A549 (cell line): ENCODE data around the gene LHX4.

Experiments
- CBX8 ChIP-seq: fragments of 200-600 bp; sonication (generic); IDR thresholded peaks from 2 replicates; pipeline ENCODE4 v1.6.1; 2016
- EHMT2 ChIP-seq: fragments of 200-600 bp; sonication (generic); IDR thresholded peaks from 2 replicates; pipeline ENCODE4 v1.6.1; 2016; ENCODE audit warnings: antibody characterized with exemption, low read depth, mild to moderate bottlenecking, moderate library complexity
- EP300 ChIP-seq, 2 experiments: fragments of >200 bp; sonication (Bioruptor Twin); formaldehyde crosslinking; IDR thresholded peaks; 2 replicates in 1 of 2; 3 replicates in 1 of 2; pipeline ENCODE4 v1.6.1; 2016 to 2017
- HEYL ChIP-seq: fragments of 250-450 bp; sonication (Bioruptor Pico); IDR thresholded peaks from 2 replicates; pipeline ENCODE4 v1.8.0; 2021; ENCODE audit warnings: mild to moderate bottlenecking, moderate library complexity
- JUN ChIP-seq, 2 experiments: fragments of >200 bp; sonication (Bioruptor Twin); formaldehyde crosslinking; IDR thresholded peaks; 2 replicates in 1 of 2; 3 replicates in 1 of 2; pipeline ENCODE4 v1.6.1; 2016 to 2017
- KDM1A ChIP-seq: fragments of 200-600 bp; sonication (generic); IDR thresholded peaks from 2 replicates; pipeline ENCODE4 v1.6.1; 2016; ENCODE audit warnings: low read depth, mild to moderate bottlenecking
- MAFK ChIP-seq: fragments of 450-650 bp; IDR thresholded peaks from 2 replicates; pipeline ENCODE4 v1.6.1; 2014; ENCODE audit not compliant: partially characterized antibody
- POLR2A ChIP-seq: IDR thresholded peaks from 2 replicates; pipeline ENCODE4 v1.6.1; 2012; ENCODE audit warnings: mild to moderate bottlenecking, low read length
- RCOR1 ChIP-seq: fragments of 150-350 bp; IDR thresholded peaks from 2 replicates; pipeline ENCODE4 v1.6.1; 2014; ENCODE audit warnings: antibody characterized with exemption, low read length, low read depth
- RNF2 ChIP-seq: fragments of 200-600 bp; sonication (generic); IDR thresholded peaks from 2 replicates; pipeline ENCODE4 v1.6.1; 2016; ENCODE audit warnings: low read depth, mild to moderate bottlenecking, antibody characterized with exemption, moderate library complexity, borderline replicate concordance
- SMC3 ChIP-seq: fragments of >200 bp; sonication (Bioruptor Twin); formaldehyde crosslinking; IDR thresholded peaks from 3 replicates; pipeline ENCODE4 v1.6.1; 2018; ENCODE audit warnings: inconsistent platforms
- TF ChIP-seq, protein P1 (sequence below): fragments of >200 bp; sonication (Bioruptor Twin); formaldehyde crosslinking; IDR thresholded peaks from 3 replicates; pipeline ENCODE4 v1.5.1; 2016
- TF ChIP-seq, protein P2 (sequence below): IDR thresholded peaks from 2 replicates; pipeline ENCODE4 v1.6.1; 2012

DNA sequence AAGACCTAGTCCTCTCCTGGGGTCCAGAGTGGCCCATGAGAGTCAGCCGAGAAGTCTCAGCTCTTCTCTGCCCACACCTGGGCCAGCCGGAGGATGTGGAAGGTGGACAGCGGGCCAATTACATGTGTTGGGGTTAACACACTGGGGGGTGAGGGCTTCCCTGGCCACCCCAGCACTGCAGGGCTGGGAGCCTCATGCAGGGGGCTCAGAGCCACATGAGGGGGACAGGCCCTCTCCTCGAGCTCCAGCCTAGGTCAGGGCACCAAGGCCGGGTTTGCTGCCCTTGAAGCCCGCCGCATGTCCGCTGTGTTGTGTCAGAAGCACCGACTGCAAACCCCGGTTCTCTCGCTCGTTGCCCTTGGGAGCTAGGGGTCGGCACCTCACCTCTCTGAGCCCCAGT is 30.5 kb downstream of the LHX4 start:
- TF ChIP-seq POLR2A (no peak), SMC3 (no peak), MAFK (no peak), EHMT2 (no peak), RNF2 (no peak), JUN (IDR thresholded peaks at IDR 0.05) (no peak), EP300 (IDR thresholded peaks at IDR 0.05) (no peak), KDM1A (no peak), HEYL (CRISPR knock-in tag) (no peak), CBX8 (no peak), RCOR1 (no peak)
- TF ChIP-seq, protein P1, sequence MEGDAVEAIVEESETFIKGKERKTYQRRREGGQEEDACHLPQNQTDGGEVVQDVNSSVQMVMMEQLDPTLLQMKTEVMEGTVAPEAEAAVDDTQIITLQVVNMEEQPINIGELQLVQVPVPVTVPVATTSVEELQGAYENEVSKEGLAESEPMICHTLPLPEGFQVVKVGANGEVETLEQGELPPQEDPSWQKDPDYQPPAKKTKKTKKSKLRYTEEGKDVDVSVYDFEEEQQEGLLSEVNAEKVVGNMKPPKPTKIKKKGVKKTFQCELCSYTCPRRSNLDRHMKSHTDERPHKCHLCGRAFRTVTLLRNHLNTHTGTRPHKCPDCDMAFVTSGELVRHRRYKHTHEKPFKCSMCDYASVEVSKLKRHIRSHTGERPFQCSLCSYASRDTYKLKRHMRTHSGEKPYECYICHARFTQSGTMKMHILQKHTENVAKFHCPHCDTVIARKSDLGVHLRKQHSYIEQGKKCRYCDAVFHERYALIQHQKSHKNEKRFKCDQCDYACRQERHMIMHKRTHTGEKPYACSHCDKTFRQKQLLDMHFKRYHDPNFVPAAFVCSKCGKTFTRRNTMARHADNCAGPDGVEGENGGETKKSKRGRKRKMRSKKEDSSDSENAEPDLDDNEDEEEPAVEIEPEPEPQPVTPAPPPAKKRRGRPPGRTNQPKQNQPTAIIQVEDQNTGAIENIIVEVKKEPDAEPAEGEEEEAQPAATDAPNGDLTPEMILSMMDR = no peak
- TF ChIP-seq, protein P2, sequence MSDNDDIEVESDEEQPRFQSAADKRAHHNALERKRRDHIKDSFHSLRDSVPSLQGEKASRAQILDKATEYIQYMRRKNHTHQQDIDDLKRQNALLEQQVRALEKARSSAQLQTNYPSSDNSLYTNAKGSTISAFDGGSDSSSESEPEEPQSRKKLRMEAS = no peak
